Endothelial cell of umbilical vein (primary cell): ENCODE results near the gene OR6B2.

ENCODE experiments used
- GATA2 ChIP-seq: IDR thresholded peaks from 2 replicates; pipeline ENCODE4 v1.7.0; 2011; ENCODE audit warnings: low read depth, mild to moderate bottlenecking, moderate library complexity, mixed read lengths, low read length; ENCODE audit not compliant: insufficient read length, insufficient read depth
- TF ChIP-seq, protein P1 (sequence below), 2 donors: IDR thresholded peaks; 1 replicate in 1 of 2; 2 replicates in 1 of 2; pipeline ENCODE4 v1.5.1; 2011; ENCODE audit warnings: low read length in 2 of 2, mild to moderate bottlenecking in 2 of 2, moderate library complexity in 2 of 2, control low read depth in 1 of 2, inconsistent platforms in 1 of 2, low read depth in 1 of 2; ENCODE audit not compliant: insufficient read depth in 1 of 2; ENCODE audit errors: extremely low read depth in 1 of 2

DNA sequence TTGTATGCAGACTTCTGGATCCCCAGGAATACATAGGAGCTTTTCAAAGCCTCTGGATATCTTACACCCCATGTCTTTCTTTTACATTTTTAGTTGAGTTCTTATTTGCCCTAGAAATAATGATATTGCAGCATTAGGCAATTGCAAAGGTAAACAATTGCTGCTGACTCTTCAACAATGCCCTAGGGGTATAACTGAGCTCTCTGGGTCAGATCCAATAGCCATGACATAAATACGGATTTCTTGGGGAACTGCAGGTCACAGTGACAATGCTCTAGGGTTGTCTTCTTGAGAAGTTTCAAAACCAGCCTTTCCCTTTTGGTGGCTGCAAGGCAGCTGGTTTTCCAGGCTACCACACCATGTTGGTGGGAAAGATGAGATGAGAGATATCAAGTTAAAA is 39.6 kb upstream of the OR6B2 start:
- no peak for TF ChIP-seq GATA2
- TF ChIP-seq, protein P1, sequence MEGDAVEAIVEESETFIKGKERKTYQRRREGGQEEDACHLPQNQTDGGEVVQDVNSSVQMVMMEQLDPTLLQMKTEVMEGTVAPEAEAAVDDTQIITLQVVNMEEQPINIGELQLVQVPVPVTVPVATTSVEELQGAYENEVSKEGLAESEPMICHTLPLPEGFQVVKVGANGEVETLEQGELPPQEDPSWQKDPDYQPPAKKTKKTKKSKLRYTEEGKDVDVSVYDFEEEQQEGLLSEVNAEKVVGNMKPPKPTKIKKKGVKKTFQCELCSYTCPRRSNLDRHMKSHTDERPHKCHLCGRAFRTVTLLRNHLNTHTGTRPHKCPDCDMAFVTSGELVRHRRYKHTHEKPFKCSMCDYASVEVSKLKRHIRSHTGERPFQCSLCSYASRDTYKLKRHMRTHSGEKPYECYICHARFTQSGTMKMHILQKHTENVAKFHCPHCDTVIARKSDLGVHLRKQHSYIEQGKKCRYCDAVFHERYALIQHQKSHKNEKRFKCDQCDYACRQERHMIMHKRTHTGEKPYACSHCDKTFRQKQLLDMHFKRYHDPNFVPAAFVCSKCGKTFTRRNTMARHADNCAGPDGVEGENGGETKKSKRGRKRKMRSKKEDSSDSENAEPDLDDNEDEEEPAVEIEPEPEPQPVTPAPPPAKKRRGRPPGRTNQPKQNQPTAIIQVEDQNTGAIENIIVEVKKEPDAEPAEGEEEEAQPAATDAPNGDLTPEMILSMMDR (IDR thresholded peaks at IDR 0.05; ENCODE audit: extremely low read depth in 1 of 2, insufficient read depth in 1 of 2, low read depth in 1 of 2, low read length in 2 of 2), result no peak
